Endometrial microvascular endothelial cells (primary cell): ENCODE measurements around the gene CA12. TPM values are rescaled to one million over a fixed set of nuclear protein-coding genes. Genes with fewer than 3 reads are reported as not detected.

Experiments
- in situ Hi-C: cut with HindIII; loops from 2 replicates; pipeline ENCODE4 v1.10.0; 2017; ENCODE audit warnings: low sequenced_read_pairs, low pct_unique_long_range_greater_than_20kb; ENCODE audit errors: inconsistent ontology term
- total RNA-seq: library from RNA; depleted of rRNA; stranded (reverse); fragments of >200 nt; gene quantifications from one replicate; pipeline ENCODE4 v1.2.3, GENCODE V29; 2015; ENCODE audit errors: inconsistent ontology term

The CA12 gene
- total RNA-seq, 1 donor from 2014 or later, result 1.3 TPM

GRCh38 chr15:63380808-63381282 lies 801 bp downstream of the CA12 start:
- in situ Hi-C loops, result no loop called here

GRCh38 chr15:63380151-63380807 lies 1.4 kb downstream of the CA12 start:
- in situ Hi-C loops, result no loop called here

GRCh38 chr15:63379492-63380150 lies 2.0 kb downstream of the CA12 start:
- in situ Hi-C loops, result no loop called here

- in situ Hi-C loops, result no loop called here
Observed at GRCh38 chr15:63378946-63379345, 2.7 kb downstream of the CA12 start.

GRCh38 chr15:63374686-63375520 lies 6.7 kb downstream of the CA12 start:
- in situ Hi-C loops, result no loop called here

DNA sequence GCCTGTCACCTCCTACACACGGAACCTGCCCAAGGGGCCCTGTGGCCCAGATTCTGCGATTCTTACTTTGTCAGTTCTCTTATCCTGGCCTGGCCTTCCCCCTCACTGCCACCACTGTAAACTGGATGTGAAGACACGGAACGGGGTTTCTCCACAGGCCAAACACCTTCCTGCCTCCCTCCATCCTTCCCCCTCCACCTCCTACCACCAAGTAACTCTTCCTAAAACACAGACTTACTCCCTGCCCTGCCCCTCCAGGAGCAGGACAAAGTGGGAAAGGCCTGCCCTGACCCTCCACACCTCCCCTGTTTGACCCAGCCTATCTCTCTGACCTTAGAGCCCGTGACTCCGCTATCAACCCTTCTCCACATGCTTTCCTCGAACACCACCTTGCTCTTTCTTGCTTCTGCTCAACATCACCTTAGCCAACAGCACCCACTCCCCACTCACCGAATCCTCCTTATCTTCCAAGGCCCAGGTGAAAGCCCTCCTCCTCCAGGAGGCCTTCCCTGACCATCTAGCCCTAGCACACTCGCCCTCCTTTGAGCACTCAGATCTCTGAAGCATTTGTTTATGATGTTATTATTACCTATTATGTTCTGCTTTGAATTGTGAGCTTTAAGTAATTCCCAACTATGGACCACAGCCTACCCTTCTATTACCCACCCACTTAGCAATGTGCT lies 7.6 kb downstream of the CA12 start:
- in situ Hi-C loops, result no loop called here

DNA sequence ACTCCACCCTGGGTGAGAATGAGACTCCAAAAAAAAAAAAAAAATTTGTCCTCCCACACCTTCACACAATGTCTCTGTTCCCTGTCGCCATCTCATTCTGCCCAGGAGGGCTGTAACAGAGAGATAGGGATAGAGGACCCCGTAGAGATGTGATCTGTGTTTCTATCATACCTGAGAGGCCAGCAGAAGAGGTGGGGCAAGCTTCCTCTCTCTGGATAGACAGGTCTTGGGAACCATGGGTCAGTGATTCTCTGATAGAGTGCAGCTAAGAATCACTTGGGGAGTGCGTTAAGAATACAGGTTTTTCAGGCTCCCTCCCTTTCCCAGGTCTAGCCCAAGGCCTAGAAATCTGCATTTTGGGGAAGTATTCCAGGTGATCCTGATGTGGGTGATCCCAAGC lies 8.3 kb downstream of the CA12 start:
- in situ Hi-C loops, result no loop called here

- in situ Hi-C loops, result no loop called here
Observed at GRCh38 chr15:63372753-63373152, 8.9 kb downstream of the CA12 start.

GRCh38 chr15:63372018-63372705 lies 9.5 kb downstream of the CA12 start:
- in situ Hi-C loops, result no loop called here

- in situ Hi-C loops, result no loop called here
Observed at GRCh38 chr15:63371297-63371918, 10.2 kb downstream of the CA12 start.

DNA sequence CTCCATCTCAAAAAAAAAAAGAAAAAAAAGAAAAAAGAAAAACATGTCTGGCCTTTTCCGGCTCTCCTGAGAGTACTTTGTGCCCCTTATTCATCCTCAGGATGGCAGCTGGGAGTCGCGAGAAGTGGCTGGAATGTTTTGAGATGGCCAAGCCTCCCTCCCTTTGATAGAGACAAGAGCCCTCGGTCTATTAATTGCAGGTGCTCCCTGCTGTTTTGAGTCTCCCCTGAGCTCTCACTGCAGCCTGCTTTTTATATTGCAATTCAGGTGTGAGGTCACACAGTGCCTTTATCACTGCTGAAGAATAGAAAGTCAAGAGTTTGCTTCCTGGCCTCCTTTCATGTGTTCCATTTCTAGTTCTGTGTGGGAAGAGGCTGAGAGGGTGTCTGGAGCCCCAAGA lies 10.9 kb downstream of the CA12 start:
- in situ Hi-C loops, result no loop called here

GRCh38 chr15:63369781-63370180 lies 11.9 kb downstream of the CA12 start:
- in situ Hi-C loops, result no loop called here

- in situ Hi-C loops, result no loop called here
Observed at GRCh38 chr15:63369296-63369695, 12.3 kb downstream of the CA12 start.

DNA sequence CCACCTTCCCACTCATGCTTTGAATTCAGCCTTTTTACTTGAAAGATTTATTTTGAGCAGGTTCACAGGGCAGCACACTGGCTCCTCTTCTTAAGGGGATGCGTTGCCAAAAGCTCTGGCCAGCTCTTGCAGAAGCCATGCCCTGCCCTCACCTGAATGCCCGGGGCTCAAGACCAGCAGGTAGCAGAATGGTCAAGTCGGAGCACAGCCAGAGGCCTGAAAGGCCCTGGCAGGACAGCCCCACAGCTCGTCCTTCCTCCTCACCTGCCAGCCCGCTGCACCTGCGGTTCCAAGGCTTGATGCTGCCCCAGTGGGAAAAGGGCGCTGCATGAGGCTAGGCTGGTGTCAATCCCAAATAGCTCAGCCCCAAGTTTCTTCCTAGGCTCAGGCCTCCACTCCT lies 13.1 kb downstream of the CA12 start:
- in situ Hi-C loops, result no loop called here

- in situ Hi-C loops, result no loop called here
Observed at GRCh38 chr15:63367900-63368299, 13.7 kb downstream of the CA12 start.

- in situ Hi-C loops, result no loop called here
Observed at GRCh38 chr15:63367390-63367789, 14.3 kb downstream of the CA12 start.

DNA sequence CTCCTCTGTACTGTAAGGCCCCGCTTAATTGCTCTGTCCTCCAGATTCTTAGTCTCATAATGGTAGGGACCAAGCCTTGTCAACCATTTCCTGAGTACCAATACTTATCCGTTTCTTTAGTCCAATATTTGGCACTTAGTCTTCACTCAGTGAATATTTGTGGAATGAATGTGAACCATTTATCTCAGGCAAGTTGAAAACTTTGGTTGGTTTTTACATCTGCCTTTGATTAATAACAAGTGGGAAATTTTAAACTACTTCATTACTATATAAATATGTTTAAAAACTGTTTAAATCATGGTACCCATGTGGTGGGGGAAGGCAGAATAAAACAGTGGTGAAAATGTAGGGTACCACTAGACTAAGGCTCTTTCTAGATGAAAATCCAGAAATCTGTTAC lies 15.2 kb downstream of the CA12 start:
- in situ Hi-C loops, result no loop called here

DNA sequence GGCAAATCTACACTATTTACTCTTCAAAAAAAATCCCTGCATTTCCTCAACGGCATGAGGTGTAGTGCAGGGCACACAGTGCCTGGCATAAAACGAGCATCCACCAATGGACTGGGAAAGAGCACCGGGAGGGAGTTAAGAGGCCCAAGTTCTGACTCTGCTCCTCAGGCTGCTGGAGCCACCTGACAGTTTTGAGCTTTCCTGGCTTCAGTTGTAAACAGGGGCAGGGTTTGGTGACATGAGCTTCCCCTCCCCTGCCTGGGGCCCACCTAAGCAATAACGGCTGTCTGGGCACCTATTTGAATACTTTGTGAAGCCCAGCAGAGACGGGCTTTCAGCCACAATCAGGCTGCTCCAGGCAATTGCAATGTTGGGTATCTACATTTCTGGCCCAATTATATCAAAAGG lies 16.4 kb downstream of the CA12 start:
- in situ Hi-C loops, result no loop called here
